Activated CD8-positive, alpha-beta T cell treated with anti-CD3 and anti-CD28 coated beads for 36 hours (primary cell): ENCODE results near the gene GNAT3. TPM values are rescaled to one million over a fixed set of nuclear protein-coding genes. Genes with fewer than 3 reads are reported as not detected.

Experiments used
- ATAC-seq: fragments of 200-7000 bp; cut with Tn5 transposase; one replicate; pipeline ENCODE4 v1.10.0; 2021; ENCODE audit warnings: mild to moderate bottlenecking, moderate library complexity
- CTCF ChIA-PET: fragments of 350-600 bp; sonication (Branson Sonifier 250); formaldehyde crosslinking; loops from one replicate; lab custom pipeline; 2021; ENCODE audit warnings: antibody characterized with exemption; lab: Charles Lee
- POLR2A ChIA-PET: fragments of 350-600 bp; sonication (Branson Sonifier 250); formaldehyde crosslinking; loops from one replicate; lab custom pipeline; 2021; ENCODE audit warnings: antibody characterized with exemption; lab: Charles Lee
- DNase-seq: peaks from one replicate; pipeline ENCODE4 v3.0.0-alpha.2; 2020
- H3K27ac Mint-ChIP-seq: one replicate; pipeline ENCODE4 v1.8.0; 2021; ENCODE audit warnings: mild to moderate bottlenecking, mixed read lengths
- H3K27me3 Mint-ChIP-seq: one replicate; pipeline ENCODE4 v1.8.0; 2021; ENCODE audit warnings: mixed read lengths
- H3K36me3 Mint-ChIP-seq: one replicate; pipeline ENCODE4 v1.8.0; 2021; ENCODE audit warnings: low read depth, mixed read lengths
- H3K4me1 Mint-ChIP-seq: one replicate; pipeline ENCODE4 v1.8.0; 2021; ENCODE audit warnings: low read depth, mixed read lengths
- H3K4me3 Mint-ChIP-seq: one replicate; pipeline ENCODE4 v1.8.0; 2021; ENCODE audit warnings: mild to moderate bottlenecking, moderate library complexity, mixed read lengths
- H3K9me3 Mint-ChIP-seq: one replicate; pipeline ENCODE4 v1.8.0; 2021; ENCODE audit warnings: mixed read lengths
- CTCF ChIP-seq: fragments of 200-600 bp; IDR thresholded peaks from one replicate; pipeline ENCODE4 v1.8.0; 2022; ENCODE audit warnings: antibody characterized with exemption, mild to moderate bottlenecking
- intact Hi-C: fragments of 100-400 bp; cut with micrococcal nuclease; formaldehyde crosslinking; loops from one replicate; pipeline ENCODE4 v1.10.0; 2022
- total RNA-seq, 2 experiments: library from RNA; stranded (reverse); gene quantifications; one replicate each; pipeline ENCODE4 v1.2.3, GENCODE V29; 2021

Gene GNAT3
- total RNA-seq, 2 experiments from 2014 or later: not detected

DNA sequence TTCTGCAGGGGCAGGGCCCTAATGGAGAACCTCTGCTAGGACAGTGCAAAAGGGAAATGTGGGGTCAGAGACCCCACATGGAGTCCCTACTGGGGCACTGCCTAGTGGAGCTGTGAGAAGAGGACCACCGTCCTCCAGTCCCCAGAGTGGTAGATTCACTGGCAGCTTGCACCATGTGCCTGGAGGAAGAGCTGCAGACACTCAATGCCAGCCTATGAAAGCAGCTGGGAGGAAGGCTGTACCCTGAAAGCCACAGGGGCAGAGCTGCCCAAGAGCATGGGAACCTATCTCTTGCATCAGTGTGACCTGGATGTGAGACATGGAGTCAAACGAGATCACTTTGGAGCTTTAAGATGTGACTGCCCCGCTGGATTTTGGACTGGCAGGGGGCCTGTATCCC is 20.3 kb upstream of the GNAT3 start:
- no peak overlapping the region for H3K4me3 Mint-ChIP-seq
- no peaks in the 10 kb centered on the region for H3K4me1 Mint-ChIP-seq
- no peaks in the 10 kb centered on the region for H3K36me3 Mint-ChIP-seq
- POLR2A ChIA-PET: no interaction called here
- TF ChIP-seq CTCF: no peak
- no peaks in the 10 kb centered on the region for H3K9me3 Mint-ChIP-seq
- no peak for ATAC-seq
- no peak overlapping the region for H3K27ac Mint-ChIP-seq
- CTCF ChIA-PET: no interaction called here
- intact Hi-C loops: no loop called here
- no peaks in the 10 kb centered on the region for H3K27me3 Mint-ChIP-seq
- DNase-seq: no peak

DNA sequence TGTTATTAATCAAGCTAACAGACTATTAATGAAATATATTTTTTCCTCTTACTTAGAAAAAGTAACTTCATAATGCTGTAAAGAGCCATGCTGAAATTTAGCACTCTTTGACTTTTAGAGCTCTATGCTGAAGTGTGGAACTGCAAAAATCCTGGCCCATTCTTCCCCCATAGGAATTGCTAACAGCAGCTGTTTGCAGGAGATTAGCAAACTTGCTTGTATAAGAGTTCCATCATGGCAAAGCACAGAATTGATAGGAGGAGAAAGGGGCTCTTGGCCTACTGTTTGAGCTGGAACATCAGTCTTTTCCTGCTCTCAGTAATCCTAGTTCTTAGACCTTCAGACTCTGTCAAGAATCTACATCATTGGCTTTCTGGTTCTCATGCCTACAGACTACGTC is 18.3 kb upstream of the GNAT3 start:
- intact Hi-C loops: no loop called here
- no peaks in the 10 kb centered on the region for H3K9me3 Mint-ChIP-seq
- ChIA-PET POLR2A (no interaction called here), CTCF (interaction anchor here (1.5 kb wide), 1 partner anchor 79 kb away, joined by 3 read pairs; no protein-coding TSS in a partner anchor)
- no peak for TF ChIP-seq CTCF
- H3K36me3 Mint-ChIP-seq: no peaks in the 10 kb centered on the region
- H3K4me1 Mint-ChIP-seq: no peaks in the 10 kb centered on the region
- ATAC-seq: no peak
- DNase-seq: no peak
- no peak overlapping the region for H3K27ac Mint-ChIP-seq
- H3K4me3 Mint-ChIP-seq: no peak overlapping the region
- H3K27me3 Mint-ChIP-seq: no peaks in the 10 kb centered on the region

GRCh38 chr7:80529362-80529761 is 17.5 kb upstream of the GNAT3 start:
- TF ChIP-seq CTCF: no peak
- H3K4me3 Mint-ChIP-seq: no peak overlapping the region
- intact Hi-C loops: no loop called here
- no peaks in the 10 kb centered on the region for H3K9me3 Mint-ChIP-seq
- ChIA-PET POLR2A (no interaction called here), CTCF (interaction anchor here (1.5 kb wide), 1 partner anchor 78 kb away, joined by 3 read pairs; no protein-coding TSS in a partner anchor)
- DNase-seq (no peak), ATAC-seq (no peak)
- H3K27me3 Mint-ChIP-seq: no peaks in the 10 kb centered on the region
- no peak overlapping the region for H3K27ac Mint-ChIP-seq
- no peaks in the 10 kb centered on the region for H3K4me1 Mint-ChIP-seq
- H3K36me3 Mint-ChIP-seq: no peaks in the 10 kb centered on the region

DNA sequence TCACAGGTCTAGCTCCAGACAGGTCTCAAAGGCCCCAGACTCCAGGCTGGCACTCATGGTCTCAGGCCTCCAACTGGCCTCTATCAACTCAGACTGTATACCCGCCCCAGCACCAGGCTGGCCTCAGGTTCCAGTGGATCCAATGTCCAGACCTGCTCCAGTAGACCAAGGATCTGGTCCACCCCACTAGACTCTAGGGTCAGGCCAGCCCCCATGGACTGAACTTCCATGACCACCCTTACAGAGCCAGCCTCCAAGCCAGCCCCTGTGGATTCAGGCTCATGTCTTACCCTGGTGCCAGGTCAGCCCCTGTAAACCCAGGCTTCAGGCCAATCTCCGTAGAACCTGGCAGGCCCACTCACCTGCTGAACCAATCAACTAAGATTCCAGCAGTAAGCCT is 16.8 kb upstream of the GNAT3 start:
- H3K36me3 Mint-ChIP-seq: no peaks in the 10 kb centered on the region
- no peaks in the 10 kb centered on the region for H3K27me3 Mint-ChIP-seq
- DNase-seq (no peak), ATAC-seq (no peak)
- TF ChIP-seq CTCF: no peak
- CTCF ChIA-PET: no interaction called here
- no peak overlapping the region for H3K27ac Mint-ChIP-seq
- intact Hi-C loops: no loop called here
- H3K4me1 Mint-ChIP-seq: no peaks in the 10 kb centered on the region
- no peak overlapping the region for H3K4me3 Mint-ChIP-seq
- no peaks in the 10 kb centered on the region for H3K9me3 Mint-ChIP-seq
- POLR2A ChIA-PET: no interaction called here

DNA sequence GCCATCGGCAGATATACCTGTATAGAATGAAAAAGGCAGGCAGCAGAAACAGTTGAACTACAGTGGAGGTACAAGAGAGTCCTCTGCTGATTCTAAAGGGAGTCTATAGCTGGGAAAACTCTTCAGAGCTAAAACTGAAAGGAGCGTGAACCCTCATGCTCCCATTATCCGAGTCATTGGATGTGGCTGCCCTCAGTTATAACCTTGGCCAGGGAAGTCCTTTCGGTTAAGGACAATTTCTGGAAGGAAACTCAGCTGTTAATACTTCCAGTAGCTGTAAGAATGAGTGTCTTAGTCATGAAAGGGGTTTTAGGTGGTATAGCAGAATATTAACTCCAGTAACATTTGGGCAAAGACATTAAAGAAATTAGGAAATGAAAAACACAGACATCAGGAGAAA is 14.6 kb upstream of the GNAT3 start:
- ChIA-PET POLR2A (no interaction called here), CTCF (no interaction called here)
- intact Hi-C loops: no loop called here
- Mint-ChIP-seq H3K27ac (no peak overlapping the region), H3K36me3 (no peaks in the 10 kb centered on the region), H3K4me1 (no peaks in the 10 kb centered on the region), H3K4me3 (no peak overlapping the region), H3K27me3 (no peaks in the 10 kb centered on the region), H3K9me3 (no peaks in the 10 kb centered on the region)
- DNase-seq: no peak
- ATAC-seq: no peak
- TF ChIP-seq CTCF: no peak
